SK-N-SH (cell line): ENCODE results near the gene KLHL41. TPM values are rescaled to one million over a fixed set of nuclear protein-coding genes. Genes with fewer than 3 reads are reported as not detected.
A peak's percentile ranks its signal among the peaks of the same experiment; 100 is the strongest.

ENCODE experiments used
- CTCF ChIA-PET: fragments of 300-600, 350-600 bp; formaldehyde crosslinking; extraction: SDS; loops from one replicate; lab custom pipeline; 2021; lab: Yijun Ruan, JAX
- POLR2A ChIA-PET: fragments of 350-600 bp; sonication (Branson Sonifier 250); formaldehyde crosslinking; extraction: SDS; loops from one replicate; lab custom pipeline; 2020; ENCODE audit warnings: antibody characterized with exemption, inconsistent platforms; lab: Yijun Ruan, JAX
- DNase-seq: peaks from one replicate; pipeline ENCODE4 v3.0.0; 2012
- H2AFZ ChIP-seq: fragments of 200-600 bp; sonication (generic); 2 replicates; pipeline ENCODE4 v1.8.1; 2016; ENCODE audit warnings: antibody characterized with exemption, mild to moderate bottlenecking, low read depth
- H3F3A ChIP-seq: fragments of 200-600 bp; sonication (generic); replicated peaks from 2 replicates; pipeline ENCODE3; 2016; ENCODE audit warnings: antibody characterized with exemption, mild to moderate bottlenecking; ENCODE audit not compliant: insufficient read depth
- H3K27ac ChIP-seq, 2 experiments: fragments of 200-500 bp in 1 of 2; fragments of 200-600 bp in 1 of 2; sonication (Bioruptor generic) in 1 of 2; sonication (generic), shearing (Covaris generic) in 1 of 2; 2 replicates each; pipeline versions ENCODE4 v1.5.1 to v1.6.1; 2014 to 2016; ENCODE audit warnings: low read depth in 2 of 2, inconsistent platforms in 1 of 2, low read length in 1 of 2, mild to moderate bottlenecking in 1 of 2, mixed read lengths in 1 of 2
- H3K27me3 ChIP-seq: fragments of 200-600 bp; sonication (generic), shearing (Covaris generic); 2 replicates; pipeline ENCODE4 v1.6.1; 2016; ENCODE audit warnings: mixed run types; ENCODE audit not compliant: insufficient read depth
- H3K36me3 ChIP-seq, 2 experiments: fragments of 200-500 bp in 1 of 2; fragments of 200-600 bp in 1 of 2; sonication (Bioruptor generic) in 1 of 2; sonication (generic) in 1 of 2; replicated peaks in 1 of 2; 2 replicates each; pipeline versions ENCODE3 to v1.5.1; 2014 to 2016; ENCODE audit warnings: low read length in 1 of 2, mild to moderate bottlenecking in 1 of 2; ENCODE audit not compliant: insufficient read depth in 2 of 2, control insufficient read depth in 1 of 2
- H3K4me1 ChIP-seq, 2 experiments: fragments of 200-500 bp in 1 of 2; fragments of 200-600 bp in 1 of 2; sonication (Bioruptor generic) in 1 of 2; sonication (generic), shearing (Covaris generic) in 1 of 2; 2 replicates each; pipeline versions ENCODE4 v1.5.1 to v1.6.1; 2014 to 2016; ENCODE audit warnings: low read depth in 1 of 2, low read length in 1 of 2, mixed run types in 1 of 2; ENCODE audit not compliant: insufficient read depth in 2 of 2, control insufficient read depth in 1 of 2
- H3K4me2 ChIP-seq: fragments of 200-600 bp; sonication (generic), shearing (Covaris generic); 2 replicates; pipeline ENCODE4 v1.6.1; 2017; ENCODE audit warnings: mixed run types
- H3K4me3 ChIP-seq, 2 experiments: fragments of 200-500 bp in 1 of 2; fragments of 200-600 bp in 1 of 2; sonication (Bioruptor generic) in 1 of 2; sonication (generic), shearing (Covaris generic) in 1 of 2; 2 replicates each; pipeline versions ENCODE4 v1.5.1 to v1.8.1; 2014 to 2016; ENCODE audit warnings: low read depth in 2 of 2, inconsistent platforms in 1 of 2, low read length in 1 of 2, mild to moderate bottlenecking in 1 of 2, mixed read lengths in 1 of 2, moderate library complexity in 1 of 2
- H3K79me2 ChIP-seq: fragments of 200-600 bp; sonication (generic); 2 replicates; pipeline ENCODE4 v1.8.1; 2017; ENCODE audit warnings: mild to moderate bottlenecking; ENCODE audit not compliant: insufficient read depth
- H3K9ac ChIP-seq: fragments of 200-600 bp; sonication (generic); 2 replicates; pipeline ENCODE4 v1.6.1; 2017; ENCODE audit warnings: mixed run types
- H3K9me2 ChIP-seq: fragments of 200-600 bp; sonication (generic); 2 replicates; pipeline ENCODE4 v1.6.1; 2017; ENCODE audit warnings: mixed run types
- H3K9me3 ChIP-seq: fragments of 200-600 bp; sonication (generic); 2 replicates; pipeline ENCODE4 v1.6.1; 2017; ENCODE audit warnings: mixed run types, mild to moderate bottlenecking, moderate library complexity
- H4K20me1 ChIP-seq: fragments of 200-600 bp; sonication (generic); 2 replicates; pipeline ENCODE4 v1.6.1; 2017; ENCODE audit warnings: mild to moderate bottlenecking, mixed run types; ENCODE audit not compliant: insufficient read depth
- CHD2 ChIP-seq: fragments of 150-350 bp; IDR thresholded peaks from 2 replicates; pipeline ENCODE4 v1.6.1; 2018; ENCODE audit warnings: low read length; ENCODE audit not compliant: partially characterized antibody
- ELF1 ChIP-seq: IDR thresholded peaks from 2 replicates; pipeline ENCODE4 v1.4.0; 2012
- FOXM1 ChIP-seq: IDR thresholded peaks from 2 replicates; pipeline ENCODE4 v1.4.0; 2012; ENCODE audit warnings: low read depth, mild to moderate bottlenecking
- MXI1 ChIP-seq: IDR thresholded peaks from 2 replicates; pipeline ENCODE4 v1.6.1; 2012; ENCODE audit warnings: mild to moderate bottlenecking, low read depth, low read length, improper control_type of control experiment
- RAD21 ChIP-seq: IDR thresholded peaks from 2 replicates; pipeline ENCODE4 v1.6.1; 2012; ENCODE audit warnings: mild to moderate bottlenecking, low read length
- SIN3A ChIP-seq: IDR thresholded peaks from 2 replicates; pipeline ENCODE4 v1.6.1; 2012; ENCODE audit warnings: low read depth, mild to moderate bottlenecking, low read length, moderate library complexity, borderline replicate concordance
- SMC3 ChIP-seq: IDR thresholded peaks from 2 replicates; pipeline ENCODE4 v1.6.1; 2012; ENCODE audit warnings: low read depth, low read length, improper control_type of control experiment
- TAF1 ChIP-seq: IDR thresholded peaks from 2 replicates; pipeline ENCODE4 v1.6.1; 2012; ENCODE audit warnings: low read depth, mild to moderate bottlenecking, low read length, moderate library complexity, borderline replicate concordance
- TCF12 ChIP-seq: IDR thresholded peaks from 2 replicates; pipeline ENCODE4 v1.4.0; 2012
- TEAD4 ChIP-seq: IDR thresholded peaks from 2 replicates; pipeline ENCODE4 v1.4.0; 2012; ENCODE audit warnings: mild to moderate bottlenecking, borderline replicate concordance; ENCODE audit not compliant: insufficient read depth
- YY1 ChIP-seq: IDR thresholded peaks from 2 replicates; pipeline ENCODE4 v1.4.0; 2012; ENCODE audit warnings: low read depth, mild to moderate bottlenecking
- WGBS: methylation state at CpG from one replicate; pipeline ENCODE4 v1.1.6; 2017; ENCODE audit warnings: low lambda C conversion rate; 5-methylcytosine and 5-hydroxymethylcytosine counted together
- polyA plus RNA-seq, 3 experiments: library from polyadenylated mRNA; depleted of rRNA; stranded (reverse); fragments of >200 nt; gene quantifications; 2 replicates each; pipeline ENCODE4 v1.2.3, GENCODE V29; 2012
- TF ChIP-seq, protein P1 (sequence below): IDR thresholded peaks from 2 replicates; pipeline ENCODE4 v1.4.0; 2012; ENCODE audit warnings: low read depth
- TF ChIP-seq, protein P2 (sequence below): IDR thresholded peaks from 2 replicates; pipeline ENCODE4 v1.4.0; 2012; ENCODE audit warnings: low read depth, borderline replicate concordance
- TF ChIP-seq, protein P3 (sequence below): fragments of 200-600 bp; sonication (generic); IDR thresholded peaks from 2 replicates; pipeline ENCODE4 v1.6.1; 2017; ENCODE audit warnings: antibody characterized with exemption, mild to moderate bottlenecking, moderate library complexity
- TF ChIP-seq, protein P4 (sequence below): IDR thresholded peaks from 2 replicates; pipeline ENCODE4 v1.6.1; 2012; ENCODE audit warnings: mild to moderate bottlenecking, low read depth, low read length, moderate library complexity

KLHL41 gene
- polyA plus RNA-seq, 1 of the 3 experiments (the other 2 are of a cell fraction), result 0.26 TPM

DNA sequence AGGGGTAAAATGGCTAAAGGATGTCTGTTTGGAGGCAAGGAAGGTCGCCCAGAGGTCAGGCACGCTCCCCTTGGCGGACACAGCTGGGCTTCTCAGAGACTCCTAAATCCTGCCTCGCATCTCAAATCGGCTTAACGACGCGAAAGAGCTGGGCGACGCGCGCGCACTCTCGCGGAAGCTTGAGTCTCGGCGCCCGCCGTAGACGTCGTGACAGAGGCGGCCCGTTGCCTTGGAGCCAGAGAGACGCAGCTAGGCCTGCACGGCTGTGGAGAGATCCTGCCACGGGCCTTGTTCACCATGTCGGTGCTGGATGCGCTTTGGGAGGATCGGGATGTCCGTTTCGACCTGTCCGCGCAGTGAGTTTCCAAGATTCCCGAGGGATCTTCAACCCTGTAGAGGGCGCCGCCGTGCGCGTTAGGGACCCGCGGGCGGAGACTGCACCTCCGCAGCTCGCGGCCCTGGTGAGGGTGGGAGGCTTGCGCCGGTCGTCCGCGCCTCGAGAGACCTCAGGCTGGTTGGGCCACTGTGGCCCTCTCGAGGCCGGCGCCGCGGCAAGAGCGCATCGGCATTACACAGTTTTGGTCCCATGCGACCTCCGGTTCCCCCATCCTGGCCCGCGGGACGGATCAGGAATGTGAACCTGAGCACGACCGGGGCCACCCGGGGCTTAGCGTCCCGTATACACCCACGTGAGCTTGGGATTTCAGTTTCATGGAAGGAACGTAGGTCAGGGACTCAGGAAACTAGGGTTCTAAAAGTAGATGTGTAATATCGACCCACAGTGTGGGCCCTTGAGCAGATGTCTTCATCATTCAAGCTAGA lies 30.0 kb upstream of the KLHL41 start, which contains the start of gene BBS5:
BBS5 (plus strand) TSS at position 238 of the 822 bp plus-strand sequence; CDS start at position 298, 60 bp downstream.
- ChIA-PET CTCF (interaction anchor here (0.5 to 2.9 kb wide), 13 partner anchors 10 to 395 kb away, joined by 3 to 15 read pairs (median 3); no protein-coding TSS in a partner anchor), POLR2A (interaction anchor here (0.8 kb wide), 1 partner anchor 237 kb away, joined by 3 read pairs; no protein-coding TSS in a partner anchor)

More for the DNA sequence above, 30.0 kb upstream of the KLHL41 start, which contains the start of gene BBS5:
- H3K4me1 ChIP-seq, result no peaks in the 10 kb centered on the region; a peak in 1 of 4 replicates
- DNase-seq, result peak; percentile 86
- H3K4me2 ChIP-seq, result peak within 1 kb of the TSS; percentile 81
- H3K36me3 ChIP-seq, result peaks cover 16 to 21% of the 10 kb centered on the region in 2 experiments
- WGBS, result 1% methylated on average over 42 of the region's 71 CpGs
- no peaks in the 10 kb centered on the region for H3K9me2 ChIP-seq
- 0 out of 2 replicates have a peak, but pooled peaks have one; percentile 9 for TF ChIP-seq TEAD4
- peak; percentile 95 for TF ChIP-seq CHD2
- TF ChIP-seq RAD21, result peak; percentile 34; the same call in 1 of the 2 replicates
- TF ChIP-seq, protein P1, sequence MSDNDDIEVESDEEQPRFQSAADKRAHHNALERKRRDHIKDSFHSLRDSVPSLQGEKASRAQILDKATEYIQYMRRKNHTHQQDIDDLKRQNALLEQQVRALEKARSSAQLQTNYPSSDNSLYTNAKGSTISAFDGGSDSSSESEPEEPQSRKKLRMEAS, result peak; percentile 20; the same call in 1 of the 2 replicates
- no peak for TF ChIP-seq TCF12
- TF ChIP-seq, protein P2, sequence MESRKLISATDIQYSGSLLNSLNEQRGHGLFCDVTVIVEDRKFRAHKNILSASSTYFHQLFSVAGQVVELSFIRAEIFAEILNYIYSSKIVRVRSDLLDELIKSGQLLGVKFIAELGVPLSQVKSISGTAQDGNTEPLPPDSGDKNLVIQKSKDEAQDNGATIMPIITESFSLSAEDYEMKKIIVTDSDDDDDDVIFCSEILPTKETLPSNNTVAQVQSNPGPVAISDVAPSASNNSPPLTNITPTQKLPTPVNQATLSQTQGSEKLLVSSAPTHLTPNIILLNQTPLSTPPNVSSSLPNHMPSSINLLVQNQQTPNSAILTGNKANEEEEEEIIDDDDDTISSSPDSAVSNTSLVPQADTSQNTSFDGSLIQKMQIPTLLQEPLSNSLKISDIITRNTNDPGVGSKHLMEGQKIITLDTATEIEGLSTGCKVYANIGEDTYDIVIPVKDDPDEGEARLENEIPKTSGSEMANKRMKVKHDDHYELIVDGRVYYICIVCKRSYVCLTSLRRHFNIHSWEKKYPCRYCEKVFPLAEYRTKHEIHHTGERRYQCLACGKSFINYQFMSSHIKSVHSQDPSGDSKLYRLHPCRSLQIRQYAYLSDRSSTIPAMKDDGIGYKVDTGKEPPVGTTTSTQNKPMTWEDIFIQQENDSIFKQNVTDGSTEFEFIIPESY, result peak; percentile 79
- 0 out of 2 replicates have a peak, but pooled peaks have one; percentile 7 for TF ChIP-seq SMC3
- TF ChIP-seq, protein P3, sequence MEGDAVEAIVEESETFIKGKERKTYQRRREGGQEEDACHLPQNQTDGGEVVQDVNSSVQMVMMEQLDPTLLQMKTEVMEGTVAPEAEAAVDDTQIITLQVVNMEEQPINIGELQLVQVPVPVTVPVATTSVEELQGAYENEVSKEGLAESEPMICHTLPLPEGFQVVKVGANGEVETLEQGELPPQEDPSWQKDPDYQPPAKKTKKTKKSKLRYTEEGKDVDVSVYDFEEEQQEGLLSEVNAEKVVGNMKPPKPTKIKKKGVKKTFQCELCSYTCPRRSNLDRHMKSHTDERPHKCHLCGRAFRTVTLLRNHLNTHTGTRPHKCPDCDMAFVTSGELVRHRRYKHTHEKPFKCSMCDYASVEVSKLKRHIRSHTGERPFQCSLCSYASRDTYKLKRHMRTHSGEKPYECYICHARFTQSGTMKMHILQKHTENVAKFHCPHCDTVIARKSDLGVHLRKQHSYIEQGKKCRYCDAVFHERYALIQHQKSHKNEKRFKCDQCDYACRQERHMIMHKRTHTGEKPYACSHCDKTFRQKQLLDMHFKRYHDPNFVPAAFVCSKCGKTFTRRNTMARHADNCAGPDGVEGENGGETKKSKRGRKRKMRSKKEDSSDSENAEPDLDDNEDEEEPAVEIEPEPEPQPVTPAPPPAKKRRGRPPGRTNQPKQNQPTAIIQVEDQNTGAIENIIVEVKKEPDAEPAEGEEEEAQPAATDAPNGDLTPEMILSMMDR, result peak; percentile 65
- TF ChIP-seq SIN3A, result peak; percentile 95; the same call in 1 of the 2 replicates
- peak; percentile 37; the same call in 1 of the 2 replicates for TF ChIP-seq TAF1
- TF ChIP-seq, protein P4, sequence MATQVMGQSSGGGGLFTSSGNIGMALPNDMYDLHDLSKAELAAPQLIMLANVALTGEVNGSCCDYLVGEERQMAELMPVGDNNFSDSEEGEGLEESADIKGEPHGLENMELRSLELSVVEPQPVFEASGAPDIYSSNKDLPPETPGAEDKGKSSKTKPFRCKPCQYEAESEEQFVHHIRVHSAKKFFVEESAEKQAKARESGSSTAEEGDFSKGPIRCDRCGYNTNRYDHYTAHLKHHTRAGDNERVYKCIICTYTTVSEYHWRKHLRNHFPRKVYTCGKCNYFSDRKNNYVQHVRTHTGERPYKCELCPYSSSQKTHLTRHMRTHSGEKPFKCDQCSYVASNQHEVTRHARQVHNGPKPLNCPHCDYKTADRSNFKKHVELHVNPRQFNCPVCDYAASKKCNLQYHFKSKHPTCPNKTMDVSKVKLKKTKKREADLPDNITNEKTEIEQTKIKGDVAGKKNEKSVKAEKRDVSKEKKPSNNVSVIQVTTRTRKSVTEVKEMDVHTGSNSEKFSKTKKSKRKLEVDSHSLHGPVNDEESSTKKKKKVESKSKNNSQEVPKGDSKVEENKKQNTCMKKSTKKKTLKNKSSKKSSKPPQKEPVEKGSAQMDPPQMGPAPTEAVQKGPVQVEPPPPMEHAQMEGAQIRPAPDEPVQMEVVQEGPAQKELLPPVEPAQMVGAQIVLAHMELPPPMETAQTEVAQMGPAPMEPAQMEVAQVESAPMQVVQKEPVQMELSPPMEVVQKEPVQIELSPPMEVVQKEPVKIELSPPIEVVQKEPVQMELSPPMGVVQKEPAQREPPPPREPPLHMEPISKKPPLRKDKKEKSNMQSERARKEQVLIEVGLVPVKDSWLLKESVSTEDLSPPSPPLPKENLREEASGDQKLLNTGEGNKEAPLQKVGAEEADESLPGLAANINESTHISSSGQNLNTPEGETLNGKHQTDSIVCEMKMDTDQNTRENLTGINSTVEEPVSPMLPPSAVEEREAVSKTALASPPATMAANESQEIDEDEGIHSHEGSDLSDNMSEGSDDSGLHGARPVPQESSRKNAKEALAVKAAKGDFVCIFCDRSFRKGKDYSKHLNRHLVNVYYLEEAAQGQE, result 0 out of 2 replicates have a peak, but pooled peaks have one; percentile 8
- TF ChIP-seq ELF1, result no peak; the same call in 1 of the 2 replicates
- TF ChIP-seq MXI1, result peak; percentile 93
- TF ChIP-seq YY1, result peak; percentile 60; the same call in 1 of the 2 replicates
- TF ChIP-seq FOXM1, result no peak
- peak within 1 kb of the TSS; percentile 51 to 66; a peak in 3 of 4 replicates for H3K27ac ChIP-seq
- H3K79me2 ChIP-seq, result no peaks in the 10 kb centered on the region
- peak within 1 kb of the TSS; percentile 76 for H3K9ac ChIP-seq
- H2AFZ ChIP-seq, result peak within 1 kb of the TSS; percentile 98
- H3F3A ChIP-seq, result no peaks in the 10 kb centered on the region
- H3K9me3 ChIP-seq, result no peaks in the 10 kb centered on the region
- peak within 1 kb of the TSS; percentile 79 to 94 for H3K4me3 ChIP-seq
- no peaks in the 10 kb centered on the region for H4K20me1 ChIP-seq
- no peaks in the 10 kb centered on the region for H3K27me3 ChIP-seq
